ENCODE results near the gene GNPDA2. TPM values are rescaled to one million over a fixed set of nuclear protein-coding genes. Genes with fewer than 3 reads are reported as not detected.

GNPDA2 gene
- total and polyA plus RNA-seq, 2 of the 4 experiments (the other 2 are of a cell fraction), result 11.0 to 13.4 TPM

- Histone ChIP-seq H3K9me1 (ENCODE audit: insufficient read depth, low read length) (no peaks in the 10 kb centered on the region), H4K8ac (ENCODE audit: low read depth in 2 of 2, low read length in 2 of 2) (no peak overlapping the region), H4K91ac (ENCODE audit: insufficient read depth, low read depth, low read length) (no peak overlapping the region), H3K36me3 (ENCODE audit: control insufficient read depth, insufficient read depth, low read length) (no peaks in the 10 kb centered on the region), H3K79me1 (ENCODE audit: low read depth in 1 of 2, low read length in 2 of 2) (no peaks in the 10 kb centered on the region), H3K56ac (ENCODE audit: extremely low read depth, insufficient read depth, low read length) (no peak overlapping the region), H3K14ac (replicated peaks; ENCODE audit: low read depth, low read length) (no peak overlapping the region), H3K4me1 (ENCODE audit: control insufficient read depth, insufficient read depth, low read length) (no peaks in the 10 kb centered on the region), H2AK9ac (replicated peaks; ENCODE audit: low read depth, low read length, poor library complexity) (no peak overlapping the region), H4K20me1 (ENCODE audit: insufficient read depth, low read length) (no peaks in the 10 kb centered on the region), H2BK15ac (ENCODE audit: low read depth, low read length) (no peak overlapping the region), H3K4ac (ENCODE audit: low read depth, low read length) (no peak overlapping the region), H2AFZ (replicated peaks; ENCODE audit: low read length, poor library complexity) (no peak overlapping the region), H3K27ac (ENCODE audit: insufficient read depth, low read length) (no peak overlapping the region), H3K27me3 (ENCODE audit: control insufficient read depth, insufficient read depth, low read length) (no peaks in the 10 kb centered on the region), H2BK5ac (ENCODE audit: low read depth, low read length, poor library complexity, severe bottlenecking) (no peak overlapping the region), H3K9ac (ENCODE audit: low read depth, low read length) (no peak overlapping the region), H3K4me3 (ENCODE audit: insufficient read depth, low read depth, low read length) (no peak overlapping the region), H2AK5ac (ENCODE audit: low read depth, low read length) (no peak overlapping the region), H4K5ac (ENCODE audit: low read depth, low read length) (no peak overlapping the region), H3K18ac (ENCODE audit: low read depth, low read length) (no peak overlapping the region), H3K23ac (ENCODE audit: low read depth, low read length) (no peak overlapping the region), H3K4me2 (ENCODE audit: low read depth, low read length) (no peak overlapping the region), H2BK20ac (ENCODE audit: low read depth, low read length) (no peak overlapping the region), H2BK120ac (ENCODE audit: low read depth, low read length) (no peak overlapping the region), H3K9me3 (ENCODE audit: control insufficient read depth, insufficient read depth, low read length) (no peaks in the 10 kb centered on the region)
- dilution Hi-C loops (cut with HindIII; ENCODE audit: low sequenced_read_pairs, unreplicated experiment), result no loop called here
- POLR2A ChIA-PET (ENCODE audit: unreplicated experiment), result no interaction called here
- CTCF ChIA-PET, result no interaction called here
- BruUV-seq (replicated peaks), result no TSS peak
- intact Hi-C loops (cut with micrococcal nuclease), result no loop called here
- TF ChIP-seq MAFK (IDR thresholded peaks at IDR 0.05; ENCODE audit: low read depth, low read length), result no peak
- TF ChIP-seq SMC3 (IDR thresholded peaks at IDR 0.05; ENCODE audit: low read depth, low read length), result no peak
- no peak for TF ChIP-seq MAZ (IDR thresholded peaks at IDR 0.05; ENCODE audit: borderline replicate concordance, low read depth, low read length)
- WGBS, 2 experiments (ENCODE audit: extremely low coverage in 2 of 2, insufficient read length in 1 of 2), result no CpG with 5 or more reads among the region's 3 CpGs
- no peak for DNase-seq
- in situ Hi-C loops (cut with MboI; ENCODE audit: low sequenced_read_pairs), result no loop called here
- ATAC-seq (ENCODE audit: low read depth), result no peak
Measured at GRCh38 chr4:44671636-44672035, 54.7 kb downstream of the GNPDA2 start.
